GM23248 (cell line): ENCODE data around the gene HSH2D. TPM values are rescaled to one million over a fixed set of nuclear protein-coding genes. Genes with fewer than 3 reads are reported as not detected.

Experiments used
- DNase-seq: peaks from one replicate; pipeline ENCODE4 v3.0.0-alpha.2; 2015
- H2AFZ ChIP-seq: fragments of 200-600 bp; sonication (generic); 2 replicates; pipeline ENCODE4 v1.6.1; 2016; ENCODE audit warnings: antibody characterized with exemption
- H3F3A ChIP-seq: fragments of 200-600 bp; sonication (generic); 2 replicates; pipeline ENCODE4 v1.6.1; 2016; ENCODE audit warnings: mild to moderate bottlenecking, antibody characterized with exemption, mixed run types; ENCODE audit not compliant: insufficient read depth
- H3K27ac ChIP-seq: fragments of 200-600 bp; sonication (generic); 2 replicates; pipeline ENCODE4 v1.5.1; 2016; ENCODE audit warnings: mild to moderate bottlenecking
- H3K27me3 ChIP-seq: fragments of 200-600 bp; sonication (generic); replicated peaks from 2 replicates; pipeline ENCODE4 v1.6.1; 2016; ENCODE audit warnings: mild to moderate bottlenecking; ENCODE audit not compliant: insufficient read depth
- H3K36me3 ChIP-seq: fragments of 200-600 bp; sonication (generic); 2 replicates; pipeline ENCODE4 v1.6.1; 2016; ENCODE audit warnings: low read depth, mild to moderate bottlenecking
- H3K4me1 ChIP-seq: fragments of 200-600 bp; sonication (generic); 2 replicates; pipeline ENCODE4 v1.6.1; 2016; ENCODE audit warnings: mild to moderate bottlenecking; ENCODE audit not compliant: insufficient read depth
- H3K4me2 ChIP-seq: fragments of 200-600 bp; sonication (generic); one replicate; pipeline ENCODE4 v1.6.1; 2016; ENCODE audit warnings: mild to moderate bottlenecking; ENCODE audit not compliant: unreplicated experiment
- H3K4me3 ChIP-seq: fragments of 200-600 bp; sonication (generic); 2 replicates; pipeline ENCODE4 v1.5.1; 2016; ENCODE audit warnings: mild to moderate bottlenecking
- H3K79me2 ChIP-seq: fragments of 200-600 bp; sonication (generic); 2 replicates; pipeline ENCODE4 v1.6.1; 2016; ENCODE audit warnings: mild to moderate bottlenecking; ENCODE audit not compliant: insufficient read depth
- H3K9ac ChIP-seq: fragments of 200-600 bp; sonication (generic); 2 replicates; pipeline ENCODE4 v1.6.1; 2016; ENCODE audit warnings: mild to moderate bottlenecking
- H3K9me2 ChIP-seq: fragments of 200-600 bp; sonication (generic); 2 replicates; pipeline ENCODE4 v1.6.1; 2016; ENCODE audit warnings: mixed run types, mild to moderate bottlenecking, moderate library complexity; ENCODE audit not compliant: insufficient read depth
- H3K9me3 ChIP-seq: fragments of 200-600 bp; sonication (generic); one replicate; pipeline ENCODE4 v1.6.1; 2017; ENCODE audit warnings: low read depth
- H4K20me1 ChIP-seq: fragments of 200-600 bp; sonication (generic); 2 replicates; pipeline ENCODE4 v1.6.0; 2016; ENCODE audit not compliant: insufficient read depth
- EZH2 ChIP-seq: fragments of 200-600 bp; sonication (generic); IDR thresholded peaks from 2 replicates; pipeline ENCODE4 v1.6.1; 2018; ENCODE audit warnings: antibody characterized with exemption, mild to moderate bottlenecking; ENCODE audit not compliant: insufficient read depth, poor library complexity, severe bottlenecking
- EZH2phosphoT487 ChIP-seq: fragments of 200-600 bp; sonication (generic); IDR thresholded peaks from 2 replicates; pipeline ENCODE4 v1.6.1; 2018; ENCODE audit warnings: antibody characterized with exemption, moderate library complexity, mild to moderate bottlenecking, low read depth; ENCODE audit not compliant: insufficient read depth
- WGBS, 2 experiments: methylation state at CpG; one replicate each; pipeline ENCODE4 v1.1.6; 2015 to 2017; ENCODE audit warnings: low lambda C conversion rate in 2 of 2, low coverage in 1 of 2; ENCODE audit errors: missing lambda C conversion rate in 2 of 2; 5-methylcytosine and 5-hydroxymethylcytosine counted together
- in situ Hi-C: fragments of 300-500 bp; cut with MboI; formaldehyde crosslinking; loops from 2 replicates; pipeline ENCODE4 v1.15.0; 2020
- polyA plus RNA-seq: library from polyadenylated mRNA; unstranded; fragments of >200 nt; fragmentation: Nextera tagmentation; extraction: Ambion mirVana; gene quantifications from 2 replicates; pipeline ENCODE4 v1.2.1, GENCODE V29; 2016
- total RNA-seq: library from RNA; depleted of rRNA; stranded (reverse); fragments of >200 nt; shearing (Covaris generic); gene quantifications from 2 replicates; pipeline ENCODE4 v1.2.3, GENCODE V29; 2014

HSH2D gene
- total and polyA plus RNA-seq, 2 experiments from 2014 or later = not detected

DNA sequence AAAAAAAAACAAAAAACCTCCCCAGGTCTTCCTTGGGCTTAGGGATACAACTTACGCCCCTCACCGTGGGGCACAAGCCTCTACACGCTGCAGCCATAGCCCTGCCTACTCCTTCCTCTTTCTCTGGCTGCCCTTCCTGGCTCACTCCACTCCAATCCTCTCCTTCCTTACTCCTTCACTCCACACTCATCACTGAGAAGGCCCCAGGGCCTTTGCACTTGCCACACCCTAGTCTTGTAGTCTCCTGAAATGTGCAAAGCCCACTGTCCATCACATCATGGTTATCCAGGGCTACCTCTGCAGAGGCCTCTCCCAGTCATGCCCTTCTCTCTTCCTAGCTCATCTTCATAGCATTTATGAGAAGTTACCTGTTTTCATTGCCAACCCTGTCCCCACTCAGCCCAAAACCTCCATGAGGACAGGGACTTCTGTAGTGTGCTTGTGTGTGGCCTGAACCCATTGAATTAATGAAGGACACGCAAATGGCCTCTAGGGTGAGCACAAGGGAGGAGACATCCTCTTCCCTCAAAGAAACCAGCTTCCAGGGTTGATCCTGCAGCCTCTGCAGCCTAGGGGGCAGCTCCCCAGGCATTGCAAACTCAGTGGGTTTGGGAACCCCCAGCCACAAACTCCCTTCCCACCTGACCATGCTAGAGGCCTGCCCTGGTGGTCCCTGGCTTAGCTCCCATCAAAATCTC, 7.9 kb upstream of the HSH2D start:
- no peak overlapping the region for H3K4me2 ChIP-seq
- no peaks in the 10 kb centered on the region for H3K9me3 ChIP-seq
- no peak overlapping the region for H3K9ac ChIP-seq
- H2AFZ ChIP-seq = no peak overlapping the region
- H3K27me3 ChIP-seq = no peaks in the 10 kb centered on the region
- no peaks in the 10 kb centered on the region for H3F3A ChIP-seq
- H4K20me1 ChIP-seq = no peaks in the 10 kb centered on the region
- H3K4me3 ChIP-seq = no peak overlapping the region
- in situ Hi-C loops = no loop called here
- no peaks in the 10 kb centered on the region for H3K9me2 ChIP-seq
- H3K4me1 ChIP-seq = no peaks in the 10 kb centered on the region
- H3K36me3 ChIP-seq = no peaks in the 10 kb centered on the region; the same call in 1 of the 2 replicates
- TF ChIP-seq EZH2 (no peak), EZH2phosphoT487 (no peak)
- no peak overlapping the region for H3K27ac ChIP-seq
- whole genome bisulfite sequencing, 2 experiments = 75 to 76% methylated on average over 4 of the region's 4 CpGs
- DNase-seq = no peak
- no peaks in the 10 kb centered on the region for H3K79me2 ChIP-seq

DNA sequence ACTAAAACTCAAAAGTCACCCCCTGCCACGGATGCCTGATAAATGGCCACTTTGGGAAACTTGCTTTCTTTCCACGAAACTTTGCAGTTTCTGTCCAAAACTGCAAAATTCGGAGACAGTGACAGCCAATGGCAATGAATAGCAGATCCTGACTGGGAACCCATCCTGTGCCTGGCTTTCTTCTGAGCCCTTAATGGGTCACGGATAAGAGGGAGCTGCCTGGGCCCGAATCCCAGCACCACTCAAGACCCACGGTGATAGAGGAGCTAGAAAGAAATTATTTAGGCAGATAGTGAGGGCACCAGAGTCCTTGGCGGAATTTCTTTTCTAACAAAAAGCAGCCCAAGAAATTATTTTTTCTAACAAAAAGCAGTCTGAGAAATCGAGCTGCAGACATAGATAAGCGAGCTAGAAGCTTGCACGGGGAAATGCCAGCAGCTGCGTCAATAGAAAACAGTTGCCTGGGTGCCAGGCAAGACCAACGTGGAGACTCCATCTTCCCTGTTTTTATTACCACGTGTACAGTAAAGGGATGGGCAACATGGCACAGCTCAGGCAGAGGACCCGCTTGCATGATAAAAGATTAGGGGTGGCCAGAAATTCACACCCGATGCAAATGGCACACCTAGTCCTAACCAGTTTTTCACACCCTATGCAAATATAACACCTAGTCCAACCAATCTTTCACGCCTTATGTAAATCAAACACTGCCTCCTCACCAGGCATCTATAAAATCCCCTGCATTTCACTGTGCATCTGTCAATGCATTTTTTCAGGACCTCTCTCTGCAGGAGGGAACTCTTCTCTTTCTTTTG, 7.1 kb upstream of the HSH2D start:
- H3K4me3 ChIP-seq = no peak overlapping the region
- DNase-seq = no peak
- no peaks in the 10 kb centered on the region for H3K9me2 ChIP-seq
- no peaks in the 10 kb centered on the region for H3K27me3 ChIP-seq
- H3K79me2 ChIP-seq = no peaks in the 10 kb centered on the region
- no peaks in the 10 kb centered on the region for H4K20me1 ChIP-seq
- WGBS, 2 experiments = 30 to 32% methylated on average over 16 of the region's 16 CpGs
- H3K4me1 ChIP-seq = no peaks in the 10 kb centered on the region
- H3K27ac ChIP-seq = no peak overlapping the region
- H3K4me2 ChIP-seq = no peak overlapping the region
- H3F3A ChIP-seq = no peaks in the 10 kb centered on the region
- in situ Hi-C loops = no loop called here
- TF ChIP-seq EZH2 (no peak), EZH2phosphoT487 (no peak)
- no peak overlapping the region for H2AFZ ChIP-seq
- no peaks in the 10 kb centered on the region; the same call in 1 of the 2 replicates for H3K36me3 ChIP-seq
- no peaks in the 10 kb centered on the region for H3K9me3 ChIP-seq
- H3K9ac ChIP-seq = no peak overlapping the region

DNA sequence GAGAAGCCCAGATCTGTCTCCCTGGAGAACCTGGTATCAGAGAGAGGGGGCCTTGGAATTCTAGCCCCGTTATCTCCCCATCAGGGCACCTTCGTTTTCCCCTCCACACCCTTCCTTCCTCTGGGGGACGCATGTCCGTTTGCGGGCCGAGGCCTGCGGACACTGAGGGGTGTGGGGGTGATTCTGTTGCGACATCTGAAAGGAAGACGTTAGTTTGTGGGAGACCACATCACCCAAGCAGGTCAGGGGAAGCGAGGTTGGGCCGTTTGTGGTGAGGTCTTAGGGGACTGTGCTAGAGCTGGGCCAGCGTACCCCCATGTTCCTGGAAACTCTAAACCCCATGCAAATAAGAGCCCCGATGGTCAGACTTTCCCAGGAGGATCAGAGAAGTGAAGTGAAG, 3.7 kb upstream of the HSH2D start:
- Histone ChIP-seq H3K4me1 (no peaks in the 10 kb centered on the region), H3F3A (no peaks in the 10 kb centered on the region), H3K27ac (no peak overlapping the region), H3K27me3 (no peaks in the 10 kb centered on the region), H4K20me1 (no peaks in the 10 kb centered on the region), H2AFZ (no peak overlapping the region), H3K9ac (no peak overlapping the region), H3K9me3 (no peaks in the 10 kb centered on the region), H3K9me2 (no peaks in the 10 kb centered on the region), H3K79me2 (no peaks in the 10 kb centered on the region), H3K36me3 (no peaks in the 10 kb centered on the region), H3K4me3 (no peak overlapping the region), H3K4me2 (no peak overlapping the region)
- no peak for TF ChIP-seq EZH2phosphoT487
- TF ChIP-seq EZH2 = no peak
- in situ Hi-C loops = no loop called here
- 79 to 80% methylated on average over 13 of the region's 13 CpGs for WGBS, 2 experiments
- DNase-seq = no peak

DNA sequence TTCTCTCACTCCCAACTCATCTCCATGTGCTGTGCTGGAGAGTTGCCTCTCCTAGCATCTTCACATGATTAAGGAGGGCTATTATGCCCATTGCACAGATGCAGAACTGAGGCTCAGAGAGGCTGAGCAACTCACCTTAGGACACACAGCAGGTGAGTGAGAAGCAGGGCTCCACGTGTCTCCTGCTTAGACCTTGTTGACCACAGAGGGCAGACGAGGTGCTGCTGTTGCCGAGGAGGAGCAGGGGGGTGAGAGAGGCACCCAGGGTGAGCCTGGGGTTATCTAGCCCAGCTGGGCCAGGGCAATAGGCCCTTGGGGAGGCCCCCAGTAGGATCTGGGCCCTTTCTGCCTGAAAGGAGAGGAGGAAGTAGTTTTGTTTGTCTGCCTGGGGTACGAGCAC, 2.4 kb upstream of the HSH2D start:
- no peak overlapping the region for H3K4me3 ChIP-seq
- no peaks in the 10 kb centered on the region for H3K9me3 ChIP-seq
- no peaks in the 10 kb centered on the region for H3K4me1 ChIP-seq
- no peaks in the 10 kb centered on the region for H3F3A ChIP-seq
- no peaks in the 10 kb centered on the region for H3K79me2 ChIP-seq
- H2AFZ ChIP-seq = no peak overlapping the region
- no peak overlapping the region for H3K4me2 ChIP-seq
- H3K27ac ChIP-seq = no peak overlapping the region
- H3K9me2 ChIP-seq = no peaks in the 10 kb centered on the region
- no peaks in the 10 kb centered on the region for H4K20me1 ChIP-seq
- no peaks in the 10 kb centered on the region for H3K36me3 ChIP-seq
- H3K27me3 ChIP-seq = no peaks in the 10 kb centered on the region
- no peak for DNase-seq
- TF ChIP-seq EZH2phosphoT487 (no peak), EZH2 (no peak)
- no peak overlapping the region for H3K9ac ChIP-seq
- in situ Hi-C loops = no loop called here
- WGBS, 2 experiments = 43 to 45% methylated on average over 4 of the region's 4 CpGs
